ENCODE measurements around the gene SRC.

- TF ChIP-seq POLR2A (IDR thresholded peaks at IDR 0.05; ENCODE audit: low read length) (no peak), GATA1 (IDR thresholded peaks at IDR 0.05; ENCODE audit: low read depth, low read length) (no peak)
These were observed 20.8 kb downstream of the SRC start for GRCh38 chr20:37366743-37367142.

Data from erythroblast (primary cell).